ENCODE measurements around the gene SDHB.

Gene SDHB

GRCh38 chr1:16980473-16981268 lies 73.2 kb downstream of the SDHB start, which contains the start of gene MFAP2:
Gene MFAP2 (minus strand): TSS chr1:16980620. CDS start chr1:16978273, 2,347 bp downstream.
- no peak for DNase-seq

GRCh38 chr1:16979475-16980327 lies 74.1 kb downstream of the SDHB start:
- DNase-seq, result no peak

GRCh38 chr1:16978567-16979474 lies 75.0 kb downstream of the SDHB start:
- no peak for DNase-seq

- no peak for DNase-seq
Observed at GRCh38 chr1:16978139-16978538, 75.7 kb downstream of the SDHB start.

GRCh38 chr1:16977377-16977776 lies 76.5 kb downstream of the SDHB start:
- no peak for DNase-seq

GRCh38 chr1:16976966-16977365 lies 76.9 kb downstream of the SDHB start:
- DNase-seq, result no peak

GRCh38 chr1:16975838-16976237 lies 78.0 kb downstream of the SDHB start:
- no peak for DNase-seq

GRCh38 chr1:16975211-16975610 lies 78.6 kb downstream of the SDHB start:
- no peak for DNase-seq

- DNase-seq, result no peak
Observed at GRCh38 chr1:16973215-16973614, 80.6 kb downstream of the SDHB start.

- no peak for DNase-seq
Observed at GRCh38 chr1:16972189-16972895, 81.5 kb downstream of the SDHB start.

- DNase-seq, result no peak
Observed at GRCh38 chr1:16971341-16972188, 82.3 kb downstream of the SDHB start.

- DNase-seq, result no peak
Observed at GRCh38 chr1:16970132-16970910, 83.5 kb downstream of the SDHB start.

GRCh38 chr1:16969651-16970050 lies 84.2 kb downstream of the SDHB start:
- DNase-seq, result no peak

- no peak for DNase-seq
Observed at GRCh38 chr1:16969057-16969611, 84.7 kb downstream of the SDHB start.

Measured in NCI-H2227 treated with DMSO at 0.1 percent for 48 hours (cell line).